Lower lobe of right lung (tissue), 2 donors: ENCODE measurements around the gene ABLIM1. TPM values are rescaled to one million over a fixed set of nuclear protein-coding genes. Genes with fewer than 3 reads are reported as not detected.

Experiments
- ATAC-seq, 2 donors: fragments of 200-7000 bp; cut with Tn5 transposase; one replicate each; pipeline ENCODE4 v1.9.1; 2020 to 2022; ENCODE audit warnings: mild to moderate bottlenecking in 2 of 2, moderate library complexity in 2 of 2
- DNase-seq: peaks from one replicate; pipeline ENCODE4 v3.0.0-alpha.2; 2020
- H3K27ac ChIP-seq: fragments of 200-600 bp; one replicate; pipeline ENCODE4 v1.8.0; 2022
- H3K27me3 ChIP-seq: fragments of 200-600 bp; one replicate; pipeline ENCODE4 v1.8.0; 2022; ENCODE audit warnings: low read depth
- H3K36me3 ChIP-seq: fragments of 200-600 bp; one replicate; pipeline ENCODE4 v1.8.0; 2022; ENCODE audit warnings: mild to moderate bottlenecking
- H3K4me1 ChIP-seq: fragments of 200-600 bp; one replicate; pipeline ENCODE4 v1.8.0; 2022
- H3K4me3 ChIP-seq: fragments of 200-600 bp; one replicate; pipeline ENCODE4 v1.8.0; 2022; ENCODE audit warnings: mild to moderate bottlenecking
- H3K9me3 ChIP-seq: fragments of 200-600 bp; one replicate; pipeline ENCODE4 v1.8.0; 2022
- intact Hi-C: fragments of 100-400 bp; cut with DNase I; formaldehyde crosslinking; loops from one replicate; pipeline ENCODE4 v1.11.0; 2022
- total RNA-seq: library from RNA; stranded (reverse); fragmentation: NEBNext Ultra II Directional; extraction: Animal tissue kit (Norgen Biotek cat#: 25700); gene quantifications from one replicate; pipeline ENCODE4 v1.2.1, GENCODE V29; 2021
- TF ChIP-seq, protein P1 (sequence below): fragments of 200-600 bp; IDR thresholded peaks from one replicate; pipeline ENCODE4 v1.8.0; 2022; ENCODE audit warnings: antibody characterized with exemption, mild to moderate bottlenecking
- donor health status: DM: no; HTN: yes; CAD: no; lungs with severe emphysema.

ABLIM1 gene
- total RNA-seq, 1 donor from 2014 or later, result 106 TPM

DNA sequence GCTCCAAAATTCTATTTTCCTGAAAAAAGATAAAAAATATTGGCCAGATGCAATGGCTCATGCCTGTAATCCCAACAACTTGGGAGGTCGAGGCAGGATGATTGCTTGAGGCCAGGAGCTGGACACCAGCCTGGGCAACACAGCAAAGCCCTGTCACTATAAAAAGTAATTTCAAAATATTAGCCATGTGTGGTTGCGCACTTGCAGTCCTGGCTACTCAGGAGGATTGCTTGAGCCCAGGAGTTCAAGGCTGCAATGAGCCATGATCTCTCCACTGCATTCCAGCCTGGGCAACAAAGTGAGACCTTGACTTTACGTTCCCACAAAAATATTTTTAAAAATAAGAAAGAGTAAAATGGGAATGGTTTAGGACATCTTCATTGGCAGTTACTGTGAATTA, 149.7 kb downstream of the ABLIM1 start:
- DNase-seq, result no peak
- Histone ChIP-seq H3K4me1 (peaks cover 42% of the 10 kb centered on the region), H3K27ac (peak overlapping the region; percentile 72), H3K4me3 (no peak overlapping the region), H3K9me3 (no peaks in the 10 kb centered on the region), H3K27me3 (no peaks in the 10 kb centered on the region), H3K36me3 (no peaks in the 10 kb centered on the region)
- ATAC-seq, result no peak
- intact Hi-C loops, result no loop called here
- TF ChIP-seq, protein P1, sequence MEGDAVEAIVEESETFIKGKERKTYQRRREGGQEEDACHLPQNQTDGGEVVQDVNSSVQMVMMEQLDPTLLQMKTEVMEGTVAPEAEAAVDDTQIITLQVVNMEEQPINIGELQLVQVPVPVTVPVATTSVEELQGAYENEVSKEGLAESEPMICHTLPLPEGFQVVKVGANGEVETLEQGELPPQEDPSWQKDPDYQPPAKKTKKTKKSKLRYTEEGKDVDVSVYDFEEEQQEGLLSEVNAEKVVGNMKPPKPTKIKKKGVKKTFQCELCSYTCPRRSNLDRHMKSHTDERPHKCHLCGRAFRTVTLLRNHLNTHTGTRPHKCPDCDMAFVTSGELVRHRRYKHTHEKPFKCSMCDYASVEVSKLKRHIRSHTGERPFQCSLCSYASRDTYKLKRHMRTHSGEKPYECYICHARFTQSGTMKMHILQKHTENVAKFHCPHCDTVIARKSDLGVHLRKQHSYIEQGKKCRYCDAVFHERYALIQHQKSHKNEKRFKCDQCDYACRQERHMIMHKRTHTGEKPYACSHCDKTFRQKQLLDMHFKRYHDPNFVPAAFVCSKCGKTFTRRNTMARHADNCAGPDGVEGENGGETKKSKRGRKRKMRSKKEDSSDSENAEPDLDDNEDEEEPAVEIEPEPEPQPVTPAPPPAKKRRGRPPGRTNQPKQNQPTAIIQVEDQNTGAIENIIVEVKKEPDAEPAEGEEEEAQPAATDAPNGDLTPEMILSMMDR, result no peak

DNA sequence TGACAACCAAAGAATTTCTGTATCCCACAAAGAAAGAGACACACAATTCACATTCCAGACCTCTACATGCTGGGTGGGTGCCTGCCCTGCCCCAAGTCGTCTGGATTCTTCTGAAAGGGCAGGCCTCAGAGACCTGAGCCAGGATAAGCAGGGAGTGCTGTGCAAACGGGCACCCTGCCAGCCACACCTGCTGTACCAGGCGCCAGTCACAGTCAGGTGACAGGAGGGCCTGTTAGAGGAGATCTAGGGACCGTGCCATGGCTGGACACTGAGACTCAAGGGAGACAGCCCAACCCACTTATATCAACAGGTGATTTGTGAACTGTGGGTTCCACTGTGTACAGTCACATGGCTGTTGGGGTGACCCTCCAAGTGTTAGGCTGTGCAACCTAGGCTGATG, 150.6 kb downstream of the ABLIM1 start:
- no peak overlapping the region for H3K4me3 ChIP-seq
- peak overlapping the region; percentile 72 for H3K27ac ChIP-seq
- H3K36me3 ChIP-seq, result no peaks in the 10 kb centered on the region
- ATAC-seq (peak; percentile 95), DNase-seq (peak; percentile 91)
- H3K27me3 ChIP-seq, result no peaks in the 10 kb centered on the region
- intact Hi-C loops, result no loop called here
- TF ChIP-seq, protein P1, result no peak
- H3K4me1 ChIP-seq, result peaks cover 42% of the 10 kb centered on the region
- H3K9me3 ChIP-seq, result no peaks in the 10 kb centered on the region

DNA sequence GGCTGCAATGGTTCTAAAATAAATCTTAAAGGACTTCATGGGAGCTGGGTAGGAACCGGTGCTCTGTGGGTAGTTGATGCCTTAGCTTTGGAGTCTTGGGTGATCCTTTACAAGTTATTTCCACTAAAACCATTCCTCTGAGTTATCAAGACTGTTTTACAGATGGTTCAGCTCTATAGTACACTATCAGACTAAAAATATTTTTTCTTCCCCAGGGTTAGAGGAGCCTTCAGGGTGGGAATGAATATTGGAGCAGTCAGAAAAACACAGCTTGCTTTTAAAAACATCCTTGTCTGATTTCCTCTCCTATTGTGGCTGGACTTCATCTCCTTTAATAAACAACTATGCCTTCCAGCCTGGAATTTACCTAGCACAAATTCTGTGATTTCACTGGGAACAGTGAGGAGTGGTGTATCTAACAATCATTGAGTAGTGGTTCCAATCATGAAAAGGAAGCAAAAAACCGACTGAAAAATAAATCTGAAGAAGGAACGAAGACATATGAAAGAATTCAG, 151.1 kb downstream of the ABLIM1 start:
- H3K4me1 ChIP-seq, result peaks cover 42% of the 10 kb centered on the region
- ATAC-seq, result no peak
- intact Hi-C loops, result no loop called here
- no peaks in the 10 kb centered on the region for H3K9me3 ChIP-seq
- H3K27ac ChIP-seq, result peak overlapping the region; percentile 72
- TF ChIP-seq, protein P1, result no peak
- H3K4me3 ChIP-seq, result no peak overlapping the region
- no peaks in the 10 kb centered on the region for H3K36me3 ChIP-seq
- DNase-seq, result no peak
- no peaks in the 10 kb centered on the region for H3K27me3 ChIP-seq

DNA sequence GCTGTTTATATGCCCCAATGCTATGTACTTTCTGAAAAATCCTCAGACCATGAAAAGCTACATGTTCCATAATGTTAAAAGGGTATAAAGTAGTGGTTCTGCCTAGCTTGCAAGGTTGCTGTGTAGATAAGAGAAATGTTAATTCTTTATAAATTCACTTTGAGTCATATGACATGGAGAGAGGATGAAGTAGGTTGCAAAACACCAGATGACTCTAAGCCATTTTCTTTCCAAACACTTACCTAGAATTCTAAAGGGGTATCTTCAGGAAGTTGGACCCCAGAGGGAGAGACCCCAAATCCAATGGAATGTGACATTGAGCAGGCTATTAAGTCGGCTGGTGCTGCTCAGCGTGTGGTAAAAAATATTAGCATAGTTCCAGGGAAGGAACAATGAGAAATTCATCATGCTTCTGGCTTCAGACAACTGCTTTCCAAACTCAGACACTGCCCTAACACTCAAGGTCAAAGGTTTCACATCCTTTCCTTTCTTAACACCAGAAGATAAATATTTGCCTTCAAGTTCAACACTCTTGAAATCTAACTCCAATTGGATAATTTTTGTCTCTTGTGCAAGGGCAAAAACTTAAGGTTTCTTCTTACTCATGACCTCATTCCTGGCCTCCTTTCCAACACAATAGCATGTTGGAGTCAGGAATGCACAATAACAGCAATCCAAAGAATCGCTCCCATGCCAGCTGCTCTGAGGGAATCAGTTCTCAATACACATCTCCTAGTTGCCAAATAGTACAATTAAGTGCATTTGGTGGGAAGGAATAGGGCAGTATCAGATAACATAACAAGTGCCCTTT, 153.1 kb downstream of the ABLIM1 start:
- TF ChIP-seq, protein P1, result no peak
- no peak for DNase-seq
- intact Hi-C loops, result no loop called here

DNA sequence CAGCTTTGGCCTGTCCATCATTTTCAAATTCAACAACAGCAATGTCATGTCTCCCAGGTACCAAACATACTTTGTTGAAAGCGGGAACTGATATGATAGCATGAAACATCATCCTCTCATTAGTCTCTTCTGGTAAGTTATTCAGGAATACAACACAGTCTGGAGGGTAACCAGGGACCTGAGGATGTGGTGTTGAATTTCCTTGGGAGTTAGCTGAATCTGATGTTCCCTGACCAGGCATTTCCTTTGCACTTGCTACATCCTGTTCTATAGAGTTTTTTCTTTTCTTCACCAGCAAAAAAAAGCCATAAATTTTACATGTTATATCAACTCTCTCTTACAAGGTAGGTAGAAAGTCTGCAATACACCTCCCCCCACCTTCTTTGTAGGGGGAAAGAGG, 156.0 kb downstream of the ABLIM1 start:
- Histone ChIP-seq H3K27ac (no peak overlapping the region), H3K4me3 (no peak overlapping the region), H3K9me3 (no peaks in the 10 kb centered on the region), H3K27me3 (no peaks in the 10 kb centered on the region), H3K36me3 (no peaks in the 10 kb centered on the region), H3K4me1 (peaks cover 26% of the 10 kb centered on the region)
- intact Hi-C loops, result no loop called here
- TF ChIP-seq, protein P1, result no peak
- ATAC-seq (no peak), DNase-seq (no peak)

More for the DNA sequence above, 153.1 kb downstream of the ABLIM1 start:
- H3K27ac ChIP-seq, result peak overlapping the region; percentile 68
- H3K4me3 ChIP-seq, result no peak overlapping the region
- ATAC-seq, result peak; percentile 64 to 72
- H3K4me1 ChIP-seq, result peaks cover 42% of the 10 kb centered on the region
- no peaks in the 10 kb centered on the region for H3K27me3 ChIP-seq
- no peaks in the 10 kb centered on the region for H3K9me3 ChIP-seq
- no peaks in the 10 kb centered on the region for H3K36me3 ChIP-seq
